ENCODE data around the gene GABRB1.

The GABRB1 gene

GRCh38 chr4:47060561-47060960 lies 29.2 kb downstream of the GABRB1 start:
- Histone ChIP-seq H3K4me3 (ENCODE audit: low read depth, low read length) (no peak overlapping the region), H3K27ac (ENCODE audit: extremely low read depth, low read depth, low read length) (no peak overlapping the region), H3K4me1 (ENCODE audit: control insufficient read depth, insufficient read depth, low read length) (no peaks in the 10 kb centered on the region), H3K36me3 (ENCODE audit: control insufficient read depth in 2 of 2, insufficient read depth in 1 of 2, low read length in 2 of 2) (no peaks in the 10 kb centered on the region), H3K9me3 (ENCODE audit: control insufficient read depth, insufficient read depth, low read depth, low read length) (no peaks in the 10 kb centered on the region)
- ChIA-PET POLR2A (no interaction called here), CTCF (no interaction called here)
- TF ChIP-seq ZNF26 (tag by site-specific recombination; IDR thresholded peaks at IDR 0.05) (no peak), ZIC2 (tag by site-specific recombination; IDR thresholded peaks at IDR 0.05) (no peak), ZNF292 (tag by site-specific recombination; IDR thresholded peaks at IDR 0.05; ENCODE audit: borderline replicate concordance, low read depth) (no peak), ZNF350 (tag by site-specific recombination; IDR thresholded peaks at IDR 0.05) (no peak), ZNF19 (tag by site-specific recombination; IDR thresholded peaks at IDR 0.05; ENCODE audit: low read depth) (no peak), ZNF560 (tag by site-specific recombination; IDR thresholded peaks at IDR 0.05; ENCODE audit: borderline replicate concordance) (no peak), ZNF830 (tag by site-specific recombination; IDR thresholded peaks at IDR 0.05; ENCODE audit: low read depth) (no peak), ZBTB8A (tag by site-specific recombination; IDR thresholded peaks at IDR 0.05) (no peak), SP3 (tag by site-specific recombination; IDR thresholded peaks at IDR 0.05) (no peak), ZNF692 (tag by site-specific recombination; IDR thresholded peaks at IDR 0.05) (no peak), REPIN1 (tag by site-specific recombination; IDR thresholded peaks at IDR 0.05; ENCODE audit: low read depth) (no peak), IKZF3 (tag by site-specific recombination; IDR thresholded peaks at IDR 0.05) (no peak), ZNF549 (tag by site-specific recombination; IDR thresholded peaks at IDR 0.05) (no peak)
- TF ChIP-seq, protein P1, sequence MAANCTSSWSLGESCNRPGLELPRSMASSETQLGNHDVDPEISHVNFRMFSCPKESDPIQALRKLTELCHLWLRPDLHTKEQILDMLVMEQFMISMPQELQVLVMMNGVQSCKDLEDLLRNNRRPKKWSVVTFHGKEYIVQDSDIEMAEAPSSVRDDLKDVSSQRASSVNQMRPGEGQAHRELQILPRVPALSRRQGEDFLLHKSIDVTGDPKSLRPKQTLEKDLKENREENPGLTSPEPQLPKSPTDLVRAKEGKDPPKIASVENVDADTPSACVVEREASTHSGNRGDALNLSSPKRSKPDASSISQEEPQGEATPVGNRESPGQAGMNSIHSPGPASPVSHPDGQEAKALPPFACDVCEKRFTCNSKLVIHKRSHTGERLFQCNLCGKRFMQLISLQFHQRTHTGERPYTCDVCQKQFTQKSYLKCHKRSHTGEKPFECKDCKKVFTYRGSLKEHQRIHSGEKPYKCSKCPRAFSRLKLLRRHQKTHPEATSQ (tag by site-specific recombination; IDR thresholded peaks at IDR 0.05) = no peak
- TF ChIP-seq, protein P2, sequence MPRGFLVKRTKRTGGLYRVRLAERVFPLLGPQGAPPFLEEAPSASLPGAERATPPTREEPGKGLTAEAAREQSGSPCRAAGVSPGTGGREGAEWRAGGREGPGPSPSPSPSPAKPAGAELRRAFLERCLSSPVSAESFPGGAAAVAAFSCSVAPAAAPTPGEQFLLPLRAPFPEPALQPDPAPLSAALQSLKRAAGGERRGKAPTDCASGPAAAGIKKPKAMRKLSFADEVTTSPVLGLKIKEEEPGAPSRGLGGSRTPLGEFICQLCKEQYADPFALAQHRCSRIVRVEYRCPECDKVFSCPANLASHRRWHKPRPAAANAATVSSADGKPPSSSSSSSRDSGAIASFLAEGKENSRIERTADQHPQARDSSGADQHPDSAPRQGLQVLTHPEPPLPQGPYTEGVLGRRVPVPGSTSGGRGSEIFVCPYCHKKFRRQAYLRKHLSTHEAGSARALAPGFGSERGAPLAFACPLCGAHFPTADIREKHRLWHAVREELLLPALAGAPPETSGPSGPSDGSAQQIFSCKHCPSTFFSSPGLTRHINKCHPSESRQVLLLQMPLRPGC (tag by site-specific recombination; IDR thresholded peaks at IDR 0.05) = no peak

DNA sequence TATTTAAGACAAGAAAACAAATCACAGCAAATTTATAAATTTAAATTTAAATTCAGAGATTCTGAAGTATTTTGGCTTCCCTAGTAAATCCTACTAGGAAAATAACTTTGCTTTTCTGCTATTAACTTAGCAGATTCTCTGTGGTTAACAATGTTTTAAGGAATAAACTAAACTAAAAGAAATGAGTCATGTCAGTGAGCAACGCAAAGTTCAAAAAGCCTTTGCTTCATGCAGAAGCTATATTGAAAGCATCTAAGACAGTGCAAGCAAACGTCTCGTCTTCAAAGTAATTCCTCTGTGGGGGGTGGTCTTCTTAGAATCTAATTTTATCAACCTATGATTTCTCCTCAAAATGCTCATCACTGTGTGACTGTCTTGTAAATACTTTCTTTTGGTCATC lies 30.1 kb downstream of the GABRB1 start:
- CTCF ChIA-PET = interaction anchor here (0.6 to 0.8 kb wide), 3 partner anchors 28 to 225 kb away, joined by 3 to 8 read pairs (median 6); no protein-coding TSS in a partner anchor
- H3K27ac ChIP-seq (ENCODE audit: extremely low read depth, low read depth, low read length) = no peak overlapping the region
- no peaks in the 10 kb centered on the region for H3K36me3 ChIP-seq (ENCODE audit: control insufficient read depth in 2 of 2, insufficient read depth in 1 of 2, low read length in 2 of 2)
- no peaks in the 10 kb centered on the region for H3K4me1 ChIP-seq (ENCODE audit: control insufficient read depth, insufficient read depth, low read length)
- no peaks in the 10 kb centered on the region for H3K9me3 ChIP-seq (ENCODE audit: control insufficient read depth, insufficient read depth, low read depth, low read length)
- TF ChIP-seq ZNF24 (tag by site-specific recombination; IDR thresholded peaks at IDR 0.05) (no peak), ZBTB1 (tag by site-specific recombination; IDR thresholded peaks at IDR 0.05) (no peak), ZFP41 (tag by site-specific recombination; IDR thresholded peaks at IDR 0.05; ENCODE audit: borderline replicate concordance) (no peak), KLF7 (tag by site-specific recombination; IDR thresholded peaks at IDR 0.05; ENCODE audit: borderline replicate concordance) (no peak), ZNF138 (tag by site-specific recombination; IDR thresholded peaks at IDR 0.05; ENCODE audit: borderline replicate concordance) (no peak), ZNF416 (tag by site-specific recombination; IDR thresholded peaks at IDR 0.05) (no peak), ZNF514 (tag by site-specific recombination; IDR thresholded peaks at IDR 0.05) (no peak), ZSCAN23 (tag by site-specific recombination; IDR thresholded peaks at IDR 0.05) (no peak), ZBTB17 (tag by site-specific recombination; IDR thresholded peaks at IDR 0.05) (no peak), ZNF626 (tag by site-specific recombination; IDR thresholded peaks at IDR 0.05) (no peak), ZNF623 (tag by site-specific recombination; IDR thresholded peaks at IDR 0.05) (no peak), ZNF629 (tag by site-specific recombination; IDR thresholded peaks at IDR 0.05) (no peak)
- TF ChIP-seq, protein P3, sequence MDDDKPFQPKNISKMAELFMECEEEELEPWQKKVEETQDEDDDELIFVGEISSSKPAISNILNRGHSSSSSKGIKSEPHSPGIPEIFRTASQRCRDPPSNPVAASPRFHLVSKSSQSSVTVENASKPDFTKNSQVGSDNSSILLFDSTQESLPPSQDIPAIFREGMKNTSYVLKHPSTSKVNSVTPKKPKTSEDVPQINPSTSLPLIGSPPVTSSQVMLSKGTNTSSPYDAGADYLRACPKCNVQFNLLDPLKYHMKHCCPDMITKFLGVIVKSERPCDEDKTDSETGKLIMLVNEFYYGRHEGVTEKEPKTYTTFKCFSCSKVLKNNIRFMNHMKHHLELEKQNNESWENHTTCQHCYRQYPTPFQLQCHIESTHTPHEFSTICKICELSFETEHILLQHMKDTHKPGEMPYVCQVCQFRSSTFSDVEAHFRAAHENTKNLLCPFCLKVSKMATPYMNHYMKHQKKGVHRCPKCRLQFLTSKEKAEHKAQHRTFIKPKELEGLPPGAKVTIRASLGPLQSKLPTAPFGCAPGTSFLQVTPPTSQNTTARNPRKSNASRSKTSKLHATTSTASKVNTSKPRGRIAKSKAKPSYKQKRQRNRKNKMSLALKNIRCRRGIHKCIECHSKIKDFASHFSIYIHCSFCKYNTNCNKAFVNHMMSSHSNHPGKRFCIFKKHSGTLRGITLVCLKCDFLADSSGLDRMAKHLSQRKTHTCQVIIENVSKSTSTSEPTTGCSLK (tag by site-specific recombination; IDR thresholded peaks at IDR 0.05) = no peak
- H3K4me3 ChIP-seq (ENCODE audit: low read depth, low read length) = no peak overlapping the region
- POLR2A ChIA-PET = no interaction called here
